Smooth muscle cell (in vitro differentiated cells): ENCODE results near the gene SRL. TPM values are rescaled to one million over a fixed set of nuclear protein-coding genes. Genes with fewer than 3 reads are reported as not detected.
A peak's percentile ranks its signal among the peaks of the same experiment; 100 is the strongest.

ENCODE experiments used
- DNase-seq: peaks from one replicate; lab custom pipeline; 2025; ENCODE audit not compliant: unreplicated experiment; lab: John Stamatoyannopoulos, UW
- H2AFZ ChIP-seq: fragments of 200-600 bp; sonication (generic); 2 replicates; pipeline ENCODE4 v1.6.0; 2016; ENCODE audit warnings: antibody characterized with exemption, low read depth, mild to moderate bottlenecking
- H3F3A ChIP-seq: fragments of 200-600 bp; sonication (generic); 2 replicates; pipeline ENCODE4 v1.6.0; 2017; ENCODE audit warnings: antibody characterized with exemption, low read depth
- H3K27ac ChIP-seq: fragments of 200-600 bp; sonication (generic); 2 replicates; pipeline ENCODE4 v1.5.1; 2016; ENCODE audit warnings: low read depth, mild to moderate bottlenecking
- H3K27me3 ChIP-seq: fragments of 200-600 bp; sonication (generic); 2 replicates; pipeline ENCODE4 v1.6.1; 2016; ENCODE audit warnings: low read depth, mild to moderate bottlenecking
- H3K36me3 ChIP-seq: fragments of 200-600 bp; sonication (generic); 2 replicates; pipeline ENCODE4 v1.5.1; 2016; ENCODE audit warnings: low read depth
- H3K4me1 ChIP-seq: fragments of 200-600 bp; sonication (generic); 2 replicates; pipeline ENCODE4 v1.5.1; 2016; ENCODE audit warnings: low read depth
- H3K4me2 ChIP-seq: fragments of 200-600 bp; sonication (generic); 2 replicates; pipeline ENCODE4 v1.6.0; 2016; ENCODE audit warnings: mild to moderate bottlenecking
- H3K4me3 ChIP-seq: fragments of 200-600 bp; sonication (generic); 2 replicates; pipeline ENCODE4 v1.5.1; 2016; ENCODE audit warnings: mild to moderate bottlenecking
- H3K79me2 ChIP-seq: fragments of 200-600 bp; sonication (generic); 2 replicates; pipeline ENCODE4 v1.6.0; 2016; ENCODE audit warnings: low read depth, mild to moderate bottlenecking
- H3K9ac ChIP-seq: fragments of 200-600 bp; sonication (generic); 2 replicates; pipeline ENCODE4 v1.6.0; 2016; ENCODE audit warnings: low read depth
- H3K9me3 ChIP-seq: fragments of 200-600 bp; sonication (generic); replicated peaks from 2 replicates; pipeline ENCODE4 v1.5.1; 2016; ENCODE audit warnings: low read depth
- H4K20me1 ChIP-seq: fragments of 200-600 bp; sonication (generic); 2 replicates; pipeline ENCODE4 v1.6.0; 2016; ENCODE audit warnings: low read depth
- WGBS: methylation state at CpG from one replicate; pipeline ENCODE4 v1.1.7; 2016; ENCODE audit warnings: low lambda C conversion rate; 5-methylcytosine and 5-hydroxymethylcytosine counted together
- polyA plus RNA-seq: library from polyadenylated mRNA; unstranded; fragments of >200 nt; fragmentation: Nextera tagmentation; extraction: Ambion mirVana; gene quantifications from 2 replicates; pipeline ENCODE4 v1.2.1, GENCODE V29; 2016
- total RNA-seq: library from RNA; depleted of rRNA; stranded (reverse); fragments of >200 nt; gene quantifications from 2 replicates; pipeline ENCODE4 v1.2.3, GENCODE V29; 2014
- TF ChIP-seq, protein P1 (sequence below): fragments of 200-600 bp; sonication (generic); IDR thresholded peaks from 2 replicates; pipeline ENCODE4 v1.5.1; 2017; ENCODE audit warnings: borderline replicate concordance, mild to moderate bottlenecking, antibody characterized with exemption; ENCODE audit not compliant: insufficient read depth, poor library complexity, severe bottlenecking

The SRL gene
- total and polyA plus RNA-seq, 2 experiments from 2014 or later: not detected

DNA sequence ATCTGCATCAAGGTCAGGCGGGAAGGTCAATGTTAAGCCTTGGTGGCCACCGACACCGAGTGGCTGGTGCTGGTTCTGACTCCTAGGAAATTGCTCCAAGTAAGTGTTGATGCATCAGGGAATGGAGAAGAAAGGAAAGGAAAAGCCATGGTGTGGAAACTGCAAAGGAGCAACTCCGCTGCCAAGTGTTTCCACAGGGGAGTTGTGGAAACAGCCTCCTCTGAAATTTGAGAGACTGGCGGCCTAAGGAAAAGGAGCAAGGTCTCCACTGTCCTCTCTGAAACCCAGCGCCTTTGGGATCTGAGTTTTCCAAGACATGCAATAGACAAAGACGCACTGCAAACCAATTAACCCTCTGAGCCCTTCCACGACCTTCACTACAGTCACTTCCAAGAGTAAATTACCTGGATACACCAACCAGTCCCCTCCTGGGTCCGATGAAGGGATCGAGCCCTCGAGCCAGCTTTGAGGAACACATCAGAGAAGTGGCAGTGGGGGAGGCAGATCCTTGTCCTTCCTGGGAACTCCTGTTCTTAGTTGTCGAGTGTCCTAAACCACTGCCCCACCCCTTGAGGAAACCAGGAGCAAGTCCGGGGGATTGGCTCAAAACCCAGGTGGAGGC, 51.1 kb downstream of the SRL start:
- Histone ChIP-seq H2AFZ (no peak overlapping the region), H3K4me3 (no peak overlapping the region), H3K9me3 (no peaks in the 10 kb centered on the region), H3K27ac (no peak overlapping the region), H3F3A (no peaks in the 10 kb centered on the region), H3K4me1 (no peaks in the 10 kb centered on the region), H3K9ac (no peak overlapping the region), H3K4me2 (no peak overlapping the region), H3K27me3 (no peaks in the 10 kb centered on the region), H3K36me3 (no peaks in the 10 kb centered on the region), H4K20me1 (no peaks in the 10 kb centered on the region), H3K79me2 (no peaks in the 10 kb centered on the region)
- no peak for DNase-seq
- TF ChIP-seq, protein P1, sequence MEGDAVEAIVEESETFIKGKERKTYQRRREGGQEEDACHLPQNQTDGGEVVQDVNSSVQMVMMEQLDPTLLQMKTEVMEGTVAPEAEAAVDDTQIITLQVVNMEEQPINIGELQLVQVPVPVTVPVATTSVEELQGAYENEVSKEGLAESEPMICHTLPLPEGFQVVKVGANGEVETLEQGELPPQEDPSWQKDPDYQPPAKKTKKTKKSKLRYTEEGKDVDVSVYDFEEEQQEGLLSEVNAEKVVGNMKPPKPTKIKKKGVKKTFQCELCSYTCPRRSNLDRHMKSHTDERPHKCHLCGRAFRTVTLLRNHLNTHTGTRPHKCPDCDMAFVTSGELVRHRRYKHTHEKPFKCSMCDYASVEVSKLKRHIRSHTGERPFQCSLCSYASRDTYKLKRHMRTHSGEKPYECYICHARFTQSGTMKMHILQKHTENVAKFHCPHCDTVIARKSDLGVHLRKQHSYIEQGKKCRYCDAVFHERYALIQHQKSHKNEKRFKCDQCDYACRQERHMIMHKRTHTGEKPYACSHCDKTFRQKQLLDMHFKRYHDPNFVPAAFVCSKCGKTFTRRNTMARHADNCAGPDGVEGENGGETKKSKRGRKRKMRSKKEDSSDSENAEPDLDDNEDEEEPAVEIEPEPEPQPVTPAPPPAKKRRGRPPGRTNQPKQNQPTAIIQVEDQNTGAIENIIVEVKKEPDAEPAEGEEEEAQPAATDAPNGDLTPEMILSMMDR: no peak
- WGBS: 92% methylated on average over 13 of the region's 13 CpGs

DNA sequence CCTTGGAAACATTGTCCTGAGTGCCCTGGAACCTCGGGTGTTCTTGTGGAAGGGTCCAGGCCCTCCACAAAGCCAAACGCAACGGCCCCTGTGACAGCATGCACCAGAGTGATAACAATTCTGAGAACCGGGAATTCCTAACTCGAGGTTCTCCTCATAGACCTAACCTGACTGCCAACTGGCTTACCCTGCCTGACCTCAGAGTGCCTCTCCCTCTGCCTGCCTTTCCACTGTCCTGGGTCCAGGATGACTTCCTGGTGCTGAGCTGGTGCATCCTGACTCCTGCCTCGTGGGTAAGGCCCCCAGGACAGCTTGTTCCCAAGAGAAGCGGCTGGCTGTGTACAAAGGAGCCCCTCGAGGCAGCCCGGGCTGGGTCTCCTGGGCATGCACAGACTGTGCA, 51.8 kb downstream of the SRL start:
- Histone ChIP-seq H3K36me3 (no peaks in the 10 kb centered on the region), H2AFZ (no peak overlapping the region), H3F3A (no peaks in the 10 kb centered on the region), H3K9me3 (no peaks in the 10 kb centered on the region), H3K9ac (no peak overlapping the region), H3K79me2 (no peaks in the 10 kb centered on the region), H3K4me2 (no peak overlapping the region), H3K27ac (no peak overlapping the region), H3K4me1 (no peaks in the 10 kb centered on the region), H4K20me1 (no peaks in the 10 kb centered on the region), H3K4me3 (no peak overlapping the region), H3K27me3 (no peaks in the 10 kb centered on the region)
- TF ChIP-seq, protein P1: no peak
- no peak for DNase-seq
- whole genome bisulfite sequencing: 92% methylated on average over 9 of the region's 9 CpGs

DNA sequence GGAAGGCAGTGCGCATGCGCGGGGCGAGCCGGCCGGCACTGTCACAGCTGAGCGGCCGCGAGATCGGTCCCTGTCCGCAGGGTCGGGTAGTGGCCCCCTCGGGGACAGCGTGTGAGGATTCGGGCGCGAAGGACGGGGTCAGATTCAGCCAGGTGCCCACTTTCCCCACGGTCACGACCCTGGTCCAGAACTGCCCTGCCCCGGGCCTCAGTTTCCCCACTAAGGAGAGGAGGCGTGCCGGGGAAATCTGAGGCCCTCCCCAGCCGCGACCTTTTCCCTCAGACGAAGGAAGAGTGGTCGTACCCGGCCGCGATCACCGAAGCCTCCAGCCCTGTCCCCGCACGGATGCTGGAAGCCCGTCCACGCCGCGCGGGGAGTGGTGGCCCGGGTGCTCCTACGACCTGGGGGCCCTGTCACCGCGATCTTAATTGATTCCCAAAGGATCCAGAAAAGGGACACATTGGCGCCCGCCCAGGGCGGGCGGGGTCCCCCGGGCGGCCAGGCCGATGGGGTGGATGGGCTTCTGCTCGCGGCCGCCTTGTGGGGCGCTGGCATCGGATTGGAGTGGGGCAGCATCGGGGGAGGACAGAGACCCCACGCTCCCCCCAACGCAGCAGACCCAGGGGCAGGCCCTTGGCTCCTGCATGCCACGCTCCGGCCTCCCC, 57.7 kb downstream of the SRL start:
- Histone ChIP-seq H3K4me3 (peak overlapping the region; percentile 57), H4K20me1 (no peaks in the 10 kb centered on the region), H3K36me3 (no peaks in the 10 kb centered on the region), H3K9ac (peak overlapping the region; percentile 79), H2AFZ (peak overlapping the region; percentile 89), H3K27ac (no peak overlapping the region), H3K9me3 (no peaks in the 10 kb centered on the region), H3K79me2 (no peaks in the 10 kb centered on the region), H3F3A (no peaks in the 10 kb centered on the region), H3K4me1 (peaks cover 4% of the 10 kb centered on the region), H3K27me3 (no peaks in the 10 kb centered on the region), H3K4me2 (peak overlapping the region; percentile 100)
- TF ChIP-seq, protein P1: no peak
- DNase-seq: no peak
- WGBS: 17% methylated on average over 53 of the region's 59 CpGs
